Glutamatergic neuron (in vitro differentiated cells): ENCODE measurements around the gene PTPRN2. TPM values are rescaled to one million over a fixed set of nuclear protein-coding genes. Genes with fewer than 3 reads are reported as not detected.

Experiments
- DNase-seq: peaks from one replicate; pipeline ENCODE4 v3.0.0; 2022
- H3K27ac Mint-ChIP-seq: one replicate; pipeline ENCODE4 v1.8.0; 2020; ENCODE audit warnings: mild to moderate bottlenecking, mixed read lengths, inconsistent platforms; ENCODE audit not compliant: unreplicated experiment
- H3K27me3 Mint-ChIP-seq: one replicate; pipeline ENCODE4 v1.8.0; 2020; ENCODE audit warnings: mild to moderate bottlenecking, moderate library complexity, mixed read lengths, inconsistent platforms; ENCODE audit not compliant: unreplicated experiment
- H3K36me3 Mint-ChIP-seq: one replicate; pipeline ENCODE4 v1.8.0; 2020; ENCODE audit warnings: mild to moderate bottlenecking, mixed read lengths, inconsistent platforms; ENCODE audit not compliant: unreplicated experiment
- H3K4me1 Mint-ChIP-seq: one replicate; pipeline ENCODE4 v1.8.0; 2020; ENCODE audit warnings: mild to moderate bottlenecking, low read depth, mixed read lengths, inconsistent platforms; ENCODE audit not compliant: unreplicated experiment
- H3K4me3 Mint-ChIP-seq: one replicate; pipeline ENCODE4 v1.8.0; 2020; ENCODE audit warnings: mild to moderate bottlenecking, mixed read lengths, inconsistent platforms; ENCODE audit not compliant: unreplicated experiment
- H3K9me3 Mint-ChIP-seq: one replicate; pipeline ENCODE4 v1.8.0; 2020; ENCODE audit warnings: mild to moderate bottlenecking, moderate library complexity, mixed read lengths, inconsistent platforms; ENCODE audit not compliant: unreplicated experiment
- total RNA-seq: library from RNA; stranded (reverse); fragmentation: NEBNext Ultra II Directional; extraction: Animal tissue kit (Norgen Biotek cat#: 25700); gene quantifications from one replicate; pipeline ENCODE4 v1.2.1, GENCODE V29; 2021; ENCODE audit not compliant: unreplicated experiment
- TF ChIP-seq, protein P1 (sequence below): fragments of 200-600 bp; sonication (generic); IDR thresholded peaks from one replicate; pipeline ENCODE4 v1.5.0; 2021; ENCODE audit not compliant: partially characterized antibody, unreplicated experiment

PTPRN2 gene
- total RNA-seq, 1 donor from 2014 or later = 49.0 TPM

DNA sequence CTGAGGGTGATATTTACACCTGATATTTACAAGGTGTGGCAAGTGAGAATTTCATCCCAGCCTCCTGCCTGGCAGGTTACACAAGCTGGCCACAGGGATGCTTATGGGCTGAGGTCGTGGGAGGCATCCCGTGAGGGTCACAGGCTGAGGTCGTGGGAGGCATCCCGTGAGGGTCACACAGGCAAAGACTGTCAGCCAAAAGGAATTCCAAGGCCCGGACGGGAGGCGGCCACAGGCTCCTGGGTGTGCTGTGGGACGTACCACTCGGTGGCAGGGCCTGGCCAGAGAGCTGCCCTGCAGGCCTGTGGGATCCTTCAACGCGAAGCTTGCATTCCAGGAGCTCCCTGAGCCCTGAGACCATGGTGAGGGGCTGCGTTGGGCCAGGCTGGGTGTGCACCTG lies 790.3 kb downstream of the PTPRN2 start:
- Mint-ChIP-seq H3K9me3 (peaks cover 19% of the 10 kb centered on the region), H3K36me3 (peaks cover 25% of the 10 kb centered on the region), H3K4me1 (peaks cover 3% of the 10 kb centered on the region), H3K4me3 (no peak overlapping the region), H3K27me3 (peaks cover 12% of the 10 kb centered on the region), H3K27ac (no peak overlapping the region)
- TF ChIP-seq, protein P1, sequence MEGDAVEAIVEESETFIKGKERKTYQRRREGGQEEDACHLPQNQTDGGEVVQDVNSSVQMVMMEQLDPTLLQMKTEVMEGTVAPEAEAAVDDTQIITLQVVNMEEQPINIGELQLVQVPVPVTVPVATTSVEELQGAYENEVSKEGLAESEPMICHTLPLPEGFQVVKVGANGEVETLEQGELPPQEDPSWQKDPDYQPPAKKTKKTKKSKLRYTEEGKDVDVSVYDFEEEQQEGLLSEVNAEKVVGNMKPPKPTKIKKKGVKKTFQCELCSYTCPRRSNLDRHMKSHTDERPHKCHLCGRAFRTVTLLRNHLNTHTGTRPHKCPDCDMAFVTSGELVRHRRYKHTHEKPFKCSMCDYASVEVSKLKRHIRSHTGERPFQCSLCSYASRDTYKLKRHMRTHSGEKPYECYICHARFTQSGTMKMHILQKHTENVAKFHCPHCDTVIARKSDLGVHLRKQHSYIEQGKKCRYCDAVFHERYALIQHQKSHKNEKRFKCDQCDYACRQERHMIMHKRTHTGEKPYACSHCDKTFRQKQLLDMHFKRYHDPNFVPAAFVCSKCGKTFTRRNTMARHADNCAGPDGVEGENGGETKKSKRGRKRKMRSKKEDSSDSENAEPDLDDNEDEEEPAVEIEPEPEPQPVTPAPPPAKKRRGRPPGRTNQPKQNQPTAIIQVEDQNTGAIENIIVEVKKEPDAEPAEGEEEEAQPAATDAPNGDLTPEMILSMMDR = no peak
- no peak for DNase-seq

DNA sequence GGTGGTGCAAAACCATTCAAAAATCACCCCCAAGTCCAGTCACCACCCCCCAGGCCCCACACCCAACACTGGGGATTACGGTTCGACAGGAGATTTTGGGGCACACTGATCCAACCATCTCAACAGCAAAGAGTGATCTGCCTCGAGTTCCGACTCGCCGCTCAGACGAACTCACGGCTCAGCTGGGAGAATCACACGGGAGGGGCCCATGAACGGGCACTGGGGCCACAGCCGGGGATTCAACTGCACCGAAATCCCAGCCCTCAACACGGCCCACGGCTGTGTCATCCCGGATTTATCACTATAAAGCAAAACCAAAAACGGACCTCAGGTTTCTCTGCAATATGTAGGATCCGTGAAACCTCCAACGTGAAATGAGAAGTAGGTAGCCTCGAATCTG lies 790.8 kb downstream of the PTPRN2 start:
- peaks cover 12% of the 10 kb centered on the region for H3K27me3 Mint-ChIP-seq
- TF ChIP-seq, protein P1 = no peak
- peaks cover 20% of the 10 kb centered on the region for H3K36me3 Mint-ChIP-seq
- H3K4me1 Mint-ChIP-seq = peaks cover 3% of the 10 kb centered on the region
- no peak overlapping the region for H3K4me3 Mint-ChIP-seq
- peaks cover 17% of the 10 kb centered on the region for H3K9me3 Mint-ChIP-seq
- no peak overlapping the region for H3K27ac Mint-ChIP-seq
- no peak for DNase-seq

DNA sequence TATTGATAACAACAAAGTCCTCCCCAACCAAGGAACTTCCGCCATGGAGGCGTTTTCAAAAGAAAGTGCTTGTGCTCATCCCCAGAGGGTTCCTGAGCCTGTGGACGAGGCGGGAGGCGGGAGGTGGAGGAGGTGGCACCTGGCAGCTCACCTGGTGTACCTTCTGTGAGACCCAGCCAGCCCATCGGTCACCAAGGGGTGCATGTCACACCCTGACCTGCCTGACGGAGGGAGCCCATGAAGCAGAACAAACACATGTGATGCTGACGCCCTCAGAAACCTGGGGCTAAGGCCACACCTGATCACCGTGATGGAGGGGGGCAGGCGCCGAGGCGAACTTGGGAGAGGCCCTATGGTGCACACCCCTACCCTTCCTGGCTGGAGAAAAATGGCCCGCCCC lies 792.0 kb downstream of the PTPRN2 start:
- Mint-ChIP-seq H3K27me3 (peaks cover 12% of the 10 kb centered on the region), H3K36me3 (peaks cover 20% of the 10 kb centered on the region), H3K4me3 (no peak overlapping the region), H3K27ac (no peak overlapping the region), H3K9me3 (peaks cover 17% of the 10 kb centered on the region), H3K4me1 (peaks cover 3% of the 10 kb centered on the region)
- TF ChIP-seq, protein P1 = no peak
- DNase-seq = no peak

DNA sequence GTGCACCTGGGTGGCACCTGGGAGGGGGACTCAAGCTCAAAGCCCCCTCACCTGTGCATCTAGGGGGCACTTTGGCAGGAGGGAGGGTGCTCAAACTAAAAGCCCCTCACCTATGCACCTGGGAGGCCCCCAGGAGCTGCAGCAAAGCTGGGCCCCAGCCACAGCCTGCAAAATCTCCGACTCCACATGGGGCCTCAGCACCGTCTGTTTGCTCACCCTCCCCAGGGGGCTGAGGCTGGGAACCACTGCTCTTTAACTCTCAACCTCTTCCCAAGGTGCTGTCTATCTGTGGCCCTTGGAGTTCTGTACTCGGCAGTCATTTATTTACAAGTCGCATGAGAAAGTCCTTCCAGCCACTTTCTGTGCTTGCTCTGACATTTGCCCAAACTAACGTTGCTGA lies 792.4 kb downstream of the PTPRN2 start:
- Mint-ChIP-seq H3K27ac (no peak overlapping the region), H3K4me3 (peak overlapping the region; percentile 42), H3K4me1 (peaks cover 3% of the 10 kb centered on the region), H3K9me3 (peaks cover 14% of the 10 kb centered on the region), H3K27me3 (peaks cover 9% of the 10 kb centered on the region), H3K36me3 (peaks cover 17% of the 10 kb centered on the region)
- TF ChIP-seq, protein P1 = no peak
- no peak for DNase-seq

DNA sequence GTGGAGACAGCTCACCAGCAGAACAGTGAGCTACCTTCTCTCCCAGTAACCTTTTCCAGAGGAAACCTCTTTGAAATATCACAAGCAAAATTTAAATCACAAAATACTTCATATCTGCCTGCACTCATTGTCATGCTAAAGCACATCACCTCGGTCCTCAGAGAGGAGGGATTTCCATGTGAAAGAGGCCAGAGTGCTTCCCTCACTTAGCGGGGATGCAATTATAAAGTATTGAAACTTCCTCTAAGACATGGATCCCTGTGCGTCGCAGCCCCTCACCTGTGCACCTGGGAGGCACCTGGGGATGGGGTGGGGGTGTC lies 792.9 kb downstream of the PTPRN2 start:
- peaks cover 3% of the 10 kb centered on the region for H3K4me1 Mint-ChIP-seq
- TF ChIP-seq, protein P1 = no peak
- H3K36me3 Mint-ChIP-seq = peaks cover 17% of the 10 kb centered on the region
- peaks cover 8% of the 10 kb centered on the region for H3K27me3 Mint-ChIP-seq
- DNase-seq = no peak
- H3K4me3 Mint-ChIP-seq = no peak overlapping the region
- peaks cover 13% of the 10 kb centered on the region for H3K9me3 Mint-ChIP-seq
- H3K27ac Mint-ChIP-seq = no peak overlapping the region
